ENCODE data around the gene MFGE8. TPM values are rescaled to one million over a fixed set of nuclear protein-coding genes. Genes with fewer than 3 reads are reported as not detected.

MFGE8 gene
- total RNA-seq, 1 experiment from 2014 or later = 54.5 TPM

DNA sequence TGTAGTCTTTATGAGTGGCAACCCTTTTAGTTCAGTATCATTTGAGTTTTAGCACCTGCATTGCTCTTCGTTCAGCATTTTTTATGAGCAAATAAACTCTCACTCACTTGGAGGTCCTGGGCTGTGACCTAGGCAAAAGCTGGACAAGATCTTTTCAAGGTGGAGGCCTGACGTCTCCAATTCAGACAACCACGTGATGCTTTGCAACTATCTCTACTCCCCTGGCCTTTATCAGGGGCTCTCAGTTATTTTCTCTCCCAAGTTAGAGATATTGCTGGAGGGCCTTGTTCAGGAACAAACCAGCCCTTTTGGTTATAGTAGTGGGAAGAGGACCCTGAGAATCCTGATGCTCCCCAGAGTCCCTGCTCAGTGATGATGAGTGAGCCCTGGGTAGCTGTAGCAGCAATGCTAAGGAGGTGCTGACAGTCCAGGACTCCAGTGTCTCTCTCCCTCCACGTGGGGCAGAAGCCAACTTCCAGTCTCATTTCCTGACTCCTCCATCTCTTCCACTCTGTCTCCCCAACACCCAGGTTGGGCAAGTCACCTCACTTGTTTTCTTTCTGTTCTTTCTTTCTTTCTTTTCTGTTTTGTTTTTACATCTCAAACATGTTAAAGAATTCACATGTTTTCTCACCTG lies 48.2 kb downstream of the MFGE8 start:
- TF ChIP-seq, protein P1, sequence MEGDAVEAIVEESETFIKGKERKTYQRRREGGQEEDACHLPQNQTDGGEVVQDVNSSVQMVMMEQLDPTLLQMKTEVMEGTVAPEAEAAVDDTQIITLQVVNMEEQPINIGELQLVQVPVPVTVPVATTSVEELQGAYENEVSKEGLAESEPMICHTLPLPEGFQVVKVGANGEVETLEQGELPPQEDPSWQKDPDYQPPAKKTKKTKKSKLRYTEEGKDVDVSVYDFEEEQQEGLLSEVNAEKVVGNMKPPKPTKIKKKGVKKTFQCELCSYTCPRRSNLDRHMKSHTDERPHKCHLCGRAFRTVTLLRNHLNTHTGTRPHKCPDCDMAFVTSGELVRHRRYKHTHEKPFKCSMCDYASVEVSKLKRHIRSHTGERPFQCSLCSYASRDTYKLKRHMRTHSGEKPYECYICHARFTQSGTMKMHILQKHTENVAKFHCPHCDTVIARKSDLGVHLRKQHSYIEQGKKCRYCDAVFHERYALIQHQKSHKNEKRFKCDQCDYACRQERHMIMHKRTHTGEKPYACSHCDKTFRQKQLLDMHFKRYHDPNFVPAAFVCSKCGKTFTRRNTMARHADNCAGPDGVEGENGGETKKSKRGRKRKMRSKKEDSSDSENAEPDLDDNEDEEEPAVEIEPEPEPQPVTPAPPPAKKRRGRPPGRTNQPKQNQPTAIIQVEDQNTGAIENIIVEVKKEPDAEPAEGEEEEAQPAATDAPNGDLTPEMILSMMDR (conservative IDR thresholded peaks at IDR 0.05) = no peak
- no peak for TF ChIP-seq EZH2 (IDR thresholded peaks at IDR 0.05; ENCODE audit: low read depth)
- no TSS peak for BruUV-seq (replicated peaks)
- no peaks in the 10 kb centered on the region for H3K9me2 ChIP-seq (ENCODE audit: insufficient read depth)
- H3F3A ChIP-seq (ENCODE audit: insufficient read depth, low read depth) = no peaks in the 10 kb centered on the region
- H2AFZ ChIP-seq = no peak overlapping the region
- H3K36me3 ChIP-seq (ENCODE audit: low read depth) = no peaks in the 10 kb centered on the region
- ChIA-PET CTCF (no interaction called here), POLR2A (ENCODE audit: unreplicated experiment) (no interaction called here)
- no peaks in the 10 kb centered on the region for H3K9me3 ChIP-seq (ENCODE audit: insufficient read depth, low read depth)
- H3K4me2 ChIP-seq = no peak overlapping the region
- no peaks in the 10 kb centered on the region for H3K79me2 ChIP-seq (ENCODE audit: low read depth)
- H3K27me3 ChIP-seq (ENCODE audit: insufficient read depth, low read depth) = peaks cover 74% of the 10 kb centered on the region
- intact Hi-C loops (cut with micrococcal nuclease; ENCODE audit: unreplicated experiment) = no loop called here
- no peaks in the 10 kb centered on the region for H4K20me1 ChIP-seq (ENCODE audit: insufficient read depth)
- H3K4me1 ChIP-seq (replicated peaks; ENCODE audit: insufficient read depth) = no peaks in the 10 kb centered on the region
- no peak overlapping the region for H3K27ac ChIP-seq
- no peak for DNase-seq
- no peak overlapping the region for H3K4me3 ChIP-seq

DNA sequence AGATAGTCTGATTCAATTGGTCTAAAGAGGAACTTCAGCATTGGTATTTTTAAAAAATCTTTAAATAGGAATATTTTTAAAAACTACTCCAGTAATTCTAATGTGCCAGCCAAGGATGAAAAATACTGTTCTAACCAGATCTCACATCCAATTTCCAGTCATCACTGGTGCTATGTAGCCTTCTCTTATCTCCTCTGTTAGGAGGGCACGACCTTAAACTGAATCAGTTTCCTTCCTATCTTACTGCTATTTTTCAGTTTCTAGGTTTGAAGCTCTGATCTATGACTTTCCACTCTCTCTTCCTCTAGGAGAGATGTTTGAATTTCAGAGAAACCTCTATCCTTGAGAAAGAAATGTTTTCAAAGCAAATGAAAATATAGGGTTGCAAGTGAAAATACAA lies 49.8 kb downstream of the MFGE8 start:
- DNase-seq = no peak
- H3K4me2 ChIP-seq = no peak overlapping the region
- no peaks in the 10 kb centered on the region for H3K4me1 ChIP-seq (replicated peaks; ENCODE audit: insufficient read depth)
- no peaks in the 10 kb centered on the region for H3K9me3 ChIP-seq (ENCODE audit: insufficient read depth, low read depth)
- intact Hi-C loops (cut with micrococcal nuclease; ENCODE audit: unreplicated experiment) = no loop called here
- no peak overlapping the region for H2AFZ ChIP-seq
- TF ChIP-seq EZH2 (IDR thresholded peaks at IDR 0.05; ENCODE audit: low read depth) = no peak
- TF ChIP-seq, protein P1 (conservative IDR thresholded peaks at IDR 0.05) = no peak
- BruUV-seq (replicated peaks) = no TSS peak
- H3K79me2 ChIP-seq (ENCODE audit: low read depth) = no peaks in the 10 kb centered on the region
- H3K9me2 ChIP-seq (ENCODE audit: insufficient read depth) = no peaks in the 10 kb centered on the region
- no peaks in the 10 kb centered on the region for H3F3A ChIP-seq (ENCODE audit: insufficient read depth, low read depth)
- peaks cover 79% of the 10 kb centered on the region for H3K27me3 ChIP-seq (ENCODE audit: insufficient read depth, low read depth)
- ChIA-PET POLR2A (ENCODE audit: unreplicated experiment) (no interaction called here), CTCF (no interaction called here)
- H3K27ac ChIP-seq = no peak overlapping the region
- H3K36me3 ChIP-seq (ENCODE audit: low read depth) = no peaks in the 10 kb centered on the region
- no peaks in the 10 kb centered on the region for H4K20me1 ChIP-seq (ENCODE audit: insufficient read depth)
- H3K4me3 ChIP-seq = no peak overlapping the region

DNA sequence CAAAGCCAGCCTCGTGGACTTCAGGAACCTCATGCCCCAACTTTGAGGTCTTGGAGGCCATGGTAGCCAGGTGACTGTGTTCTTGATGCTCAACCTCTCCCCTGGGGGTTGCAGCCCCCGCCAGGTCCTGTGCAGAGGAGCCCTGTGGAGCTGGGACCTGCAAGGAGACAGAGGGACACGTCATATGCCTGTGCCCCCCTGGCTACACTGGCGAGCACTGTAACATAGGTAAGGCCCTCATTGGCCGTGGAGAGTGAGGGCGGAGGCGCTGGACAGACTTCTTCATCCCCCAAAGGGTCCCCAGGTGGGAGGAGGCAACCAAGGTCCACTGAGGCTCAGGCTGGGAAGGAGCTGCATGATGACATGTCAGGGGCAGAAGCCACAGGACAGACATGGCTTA lies 53.0 kb downstream of the MFGE8 start:
- Histone ChIP-seq H3K4me1 (replicated peaks; ENCODE audit: insufficient read depth) (no peaks in the 10 kb centered on the region), H2AFZ (no peak overlapping the region), H3K4me2 (no peak overlapping the region), H3F3A (ENCODE audit: insufficient read depth, low read depth) (no peaks in the 10 kb centered on the region), H3K27ac (no peak overlapping the region), H3K27me3 (ENCODE audit: insufficient read depth, low read depth) (peaks cover 69% of the 10 kb centered on the region), H3K4me3 (no peak overlapping the region), H3K9me3 (ENCODE audit: insufficient read depth, low read depth) (no peaks in the 10 kb centered on the region), H3K9me2 (ENCODE audit: insufficient read depth) (no peaks in the 10 kb centered on the region), H3K36me3 (ENCODE audit: low read depth) (no peaks in the 10 kb centered on the region), H3K79me2 (ENCODE audit: low read depth) (no peaks in the 10 kb centered on the region), H4K20me1 (ENCODE audit: insufficient read depth) (no peaks in the 10 kb centered on the region)
- TF ChIP-seq, protein P1 (conservative IDR thresholded peaks at IDR 0.05) = no peak
- TF ChIP-seq EZH2 (IDR thresholded peaks at IDR 0.05; ENCODE audit: low read depth) = no peak
- POLR2A ChIA-PET (ENCODE audit: unreplicated experiment) = no interaction called here
- CTCF ChIA-PET = no interaction called here
- intact Hi-C loops (cut with micrococcal nuclease; ENCODE audit: unreplicated experiment) = no loop called here
- no TSS peak for BruUV-seq (replicated peaks)
- no peak for DNase-seq

Measured in PC-9 (cell line).